SJCRH30 (cell line): ENCODE data around the gene RIT2. TPM values are rescaled to one million over a fixed set of nuclear protein-coding genes. Genes with fewer than 3 reads are reported as not detected.

Source experiments
- DNase-seq, 2 experiments: peaks; one replicate each; pipeline ENCODE4 v3.0.0-alpha.2; 2015 to 2020
- H3K27ac ChIP-seq: fragments of 250-450 bp; sonication (Bioruptor Pico); 2 replicates; pipeline ENCODE4 v1.5.1; 2020; ENCODE audit warnings: mild to moderate bottlenecking, moderate library complexity
- H3K27me3 ChIP-seq: fragments of 250-450 bp; sonication (Bioruptor Pico); 2 replicates; pipeline ENCODE4 v1.5.1; 2020; ENCODE audit warnings: mild to moderate bottlenecking, moderate library complexity
- H3K36me3 ChIP-seq: fragments of 250-450 bp; sonication (Bioruptor Pico); 2 replicates; pipeline ENCODE4 v1.5.1; 2020; ENCODE audit warnings: mild to moderate bottlenecking, moderate library complexity
- H3K4me1 ChIP-seq: fragments of 250-450 bp; sonication (Bioruptor Pico); 2 replicates; pipeline ENCODE4 v1.5.1; 2020; ENCODE audit warnings: mild to moderate bottlenecking, moderate library complexity
- H3K4me3 ChIP-seq: fragments of 250-450 bp; sonication (Bioruptor Pico); 2 replicates; pipeline ENCODE4 v1.5.1; 2020; ENCODE audit warnings: mild to moderate bottlenecking, moderate library complexity
- H3K9me3 ChIP-seq: fragments of 250-450 bp; sonication (Bioruptor Pico); replicated peaks from 2 replicates; pipeline ENCODE4 v1.5.1; 2020; ENCODE audit warnings: mild to moderate bottlenecking, moderate library complexity
- total RNA-seq: library from RNA; depleted of rRNA; stranded (reverse); fragments of >200 nt; shearing (Covaris generic); gene quantifications from 2 replicates; pipeline ENCODE4 v1.2.3, GENCODE V29; 2014

Gene RIT2
- total RNA-seq, 1 experiment from 2014 or later: not detected

- no peaks in the 10 kb centered on the region for H3K36me3 ChIP-seq
- H3K27me3 ChIP-seq: no peaks in the 10 kb centered on the region
- H3K4me1 ChIP-seq: peaks cover 11% of the 10 kb centered on the region
- H3K27ac ChIP-seq: no peak overlapping the region
- H3K4me3 ChIP-seq: no peak overlapping the region
- H3K9me3 ChIP-seq: no peaks in the 10 kb centered on the region
- no peak for DNase-seq
Observed at GRCh38 chr18:42948831-42949230, 166.7 kb downstream of the RIT2 start.

DNA sequence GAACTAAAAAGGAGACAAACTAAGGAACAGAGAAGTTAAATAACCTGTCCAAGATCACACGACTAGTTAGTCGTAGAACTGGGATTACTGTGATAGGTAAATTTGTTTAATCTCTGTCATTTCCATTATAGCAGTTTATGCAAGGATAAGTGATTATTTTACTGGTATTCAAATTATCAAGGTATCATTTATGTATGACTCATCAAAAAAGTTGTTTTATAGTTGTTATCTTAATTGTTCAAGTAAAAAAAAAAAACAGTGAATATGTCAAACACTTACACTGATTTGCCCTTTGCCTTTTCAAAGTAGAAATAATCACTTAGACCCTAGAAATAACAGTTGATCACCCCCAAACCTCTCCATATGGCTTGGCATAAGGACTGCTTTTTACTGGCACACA lies 173.6 kb downstream of the RIT2 start:
- no peak overlapping the region for H3K4me3 ChIP-seq
- DNase-seq: no peak
- no peaks in the 10 kb centered on the region for H3K4me1 ChIP-seq
- H3K36me3 ChIP-seq: no peaks in the 10 kb centered on the region
- H3K27ac ChIP-seq: no peak overlapping the region
- no peaks in the 10 kb centered on the region for H3K27me3 ChIP-seq
- H3K9me3 ChIP-seq: no peaks in the 10 kb centered on the region

GRCh38 chr18:42941021-42941420 lies 174.5 kb downstream of the RIT2 start:
- no peaks in the 10 kb centered on the region for H3K9me3 ChIP-seq
- H3K27me3 ChIP-seq: no peaks in the 10 kb centered on the region
- DNase-seq: no peak
- H3K27ac ChIP-seq: no peak overlapping the region
- no peaks in the 10 kb centered on the region for H3K4me1 ChIP-seq
- H3K36me3 ChIP-seq: no peaks in the 10 kb centered on the region
- H3K4me3 ChIP-seq: no peak overlapping the region

- DNase-seq: no peak
- H3K4me3 ChIP-seq: no peak overlapping the region
- H3K27ac ChIP-seq: no peak overlapping the region
- H3K27me3 ChIP-seq: no peaks in the 10 kb centered on the region
- no peaks in the 10 kb centered on the region for H3K36me3 ChIP-seq
- no peaks in the 10 kb centered on the region for H3K4me1 ChIP-seq
- no peaks in the 10 kb centered on the region for H3K9me3 ChIP-seq
Observed at GRCh38 chr18:42937436-42937835, 178.0 kb downstream of the RIT2 start.

DNA sequence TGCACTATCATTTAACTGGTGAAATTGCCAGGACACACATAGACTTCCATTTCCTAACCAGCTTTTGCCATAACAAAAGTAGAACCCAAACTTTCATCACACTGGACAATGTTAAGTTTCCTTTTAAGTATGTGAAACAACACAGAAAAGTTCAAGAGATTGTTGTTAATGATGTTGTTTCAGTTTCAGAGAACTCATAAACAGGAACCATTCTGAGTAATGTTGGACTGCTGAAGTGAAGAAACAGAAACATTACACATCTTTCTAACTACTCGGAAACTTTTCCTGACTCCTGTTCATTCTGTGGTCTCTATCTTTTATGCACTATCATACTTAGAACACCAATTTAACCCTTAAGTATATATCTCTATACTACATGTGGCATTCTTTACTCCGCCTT lies 179.2 kb downstream of the RIT2 start:
- H3K36me3 ChIP-seq: no peaks in the 10 kb centered on the region
- H3K9me3 ChIP-seq: no peaks in the 10 kb centered on the region
- H3K4me1 ChIP-seq: peaks cover 5% of the 10 kb centered on the region; the same call in 1 of the 2 replicates
- H3K27ac ChIP-seq: no peak overlapping the region
- H3K27me3 ChIP-seq: no peaks in the 10 kb centered on the region
- no peak for DNase-seq
- H3K4me3 ChIP-seq: no peak overlapping the region

DNA sequence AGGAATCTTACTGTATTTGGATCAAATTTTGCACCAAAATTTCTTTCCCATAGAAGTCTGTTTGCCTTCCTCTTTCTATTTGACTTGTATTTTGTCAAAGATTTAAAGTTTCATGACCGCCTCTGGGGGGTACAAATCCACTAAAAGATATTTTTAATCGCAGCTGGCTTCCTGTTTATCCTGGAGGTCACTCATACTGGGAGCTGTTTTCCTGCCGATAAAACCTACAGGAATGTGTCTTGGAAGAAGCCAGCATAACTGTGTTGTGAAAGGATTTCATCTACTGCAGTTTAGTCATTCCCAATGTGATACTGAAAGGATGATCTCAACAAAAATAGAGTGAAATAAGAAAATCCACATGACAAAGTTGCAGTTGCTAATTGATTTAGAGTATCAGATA lies 184.0 kb downstream of the RIT2 start:
- peak in 1 of 2 experiments; percentile 17 for DNase-seq
- Histone ChIP-seq H3K27me3 (no peaks in the 10 kb centered on the region), H3K36me3 (no peaks in the 10 kb centered on the region), H3K9me3 (no peaks in the 10 kb centered on the region), H3K4me1 (peaks cover 5% of the 10 kb centered on the region; the same call in 1 of the 2 replicates), H3K27ac (peak overlapping the region; percentile 34; the same call in 1 of the 2 replicates), H3K4me3 (peak overlapping the region; percentile 22; the same call in 1 of the 2 replicates)

DNA sequence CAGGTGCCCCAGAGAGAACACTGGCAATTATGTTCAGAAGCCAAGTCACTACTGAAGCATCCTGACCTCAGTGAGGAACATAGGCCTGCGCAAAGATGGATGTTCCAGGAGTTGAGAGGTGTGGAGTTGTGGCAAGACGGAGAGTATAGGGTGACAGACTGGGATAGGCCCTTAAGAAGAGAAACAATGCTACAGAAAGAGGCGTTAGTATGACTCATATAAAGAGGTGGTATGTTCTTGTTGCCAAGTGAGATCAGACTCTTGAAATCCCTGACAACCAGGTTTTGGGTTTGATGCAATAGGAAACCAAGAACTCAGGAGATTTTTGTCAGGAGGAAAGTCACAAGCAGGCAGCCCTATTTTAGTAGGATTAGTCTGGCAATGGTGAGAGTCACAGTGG lies 185.6 kb downstream of the RIT2 start:
- H3K9me3 ChIP-seq: no peaks in the 10 kb centered on the region
- no peaks in the 10 kb centered on the region for H3K27me3 ChIP-seq
- H3K4me1 ChIP-seq: peaks cover 5% of the 10 kb centered on the region; the same call in 1 of the 2 replicates
- no peak overlapping the region for H3K4me3 ChIP-seq
- no peak overlapping the region for H3K27ac ChIP-seq
- peak; percentile 26 to 53 for DNase-seq
- no peaks in the 10 kb centered on the region for H3K36me3 ChIP-seq

- H3K4me3 ChIP-seq: no peak overlapping the region
- no peaks in the 10 kb centered on the region for H3K27me3 ChIP-seq
- DNase-seq: no peak
- H3K27ac ChIP-seq: no peak overlapping the region
- H3K36me3 ChIP-seq: no peaks in the 10 kb centered on the region
- H3K9me3 ChIP-seq: no peaks in the 10 kb centered on the region
- peaks cover 5% of the 10 kb centered on the region; the same call in 1 of the 2 replicates for H3K4me1 ChIP-seq
Observed at GRCh38 chr18:42929181-42929580, 186.3 kb downstream of the RIT2 start.

DNA sequence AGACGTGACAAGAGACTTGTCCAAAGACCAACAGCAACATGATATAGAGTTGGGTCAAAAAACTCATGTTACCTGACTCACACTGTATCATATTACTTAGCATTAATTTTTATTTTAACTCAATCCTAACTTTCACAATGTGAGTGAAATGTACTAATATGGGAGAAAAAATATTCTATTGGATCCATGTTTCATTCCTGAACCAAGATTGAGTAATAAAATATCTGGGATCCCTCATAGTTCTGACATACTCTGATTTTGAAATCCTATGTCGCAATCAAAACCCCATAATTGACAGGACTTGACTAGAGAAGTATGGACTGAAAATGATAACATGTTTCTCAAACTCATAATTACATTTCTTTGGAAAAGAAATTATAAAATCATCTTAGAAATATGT lies 190.4 kb downstream of the RIT2 start:
- Histone ChIP-seq H3K4me3 (no peak overlapping the region), H3K27ac (no peak overlapping the region), H3K36me3 (no peaks in the 10 kb centered on the region), H3K4me1 (no peaks in the 10 kb centered on the region), H3K9me3 (no peaks in the 10 kb centered on the region), H3K27me3 (no peaks in the 10 kb centered on the region)
- no peak for DNase-seq

- no peak for DNase-seq
- Histone ChIP-seq H3K4me1 (no peaks in the 10 kb centered on the region), H3K4me3 (no peak overlapping the region), H3K36me3 (no peaks in the 10 kb centered on the region), H3K27me3 (no peaks in the 10 kb centered on the region), H3K9me3 (no peaks in the 10 kb centered on the region), H3K27ac (no peak overlapping the region)
Observed at GRCh38 chr18:42922363-42922762, 193.1 kb downstream of the RIT2 start.

- H3K4me3 ChIP-seq: no peak overlapping the region
- no peaks in the 10 kb centered on the region for H3K36me3 ChIP-seq
- no peak overlapping the region for H3K27ac ChIP-seq
- no peak for DNase-seq
- H3K4me1 ChIP-seq: no peaks in the 10 kb centered on the region
- H3K9me3 ChIP-seq: no peaks in the 10 kb centered on the region
- no peaks in the 10 kb centered on the region for H3K27me3 ChIP-seq
Observed at GRCh38 chr18:42921226-42921737, 194.2 kb downstream of the RIT2 start.

GRCh38 chr18:42920621-42921020 lies 194.9 kb downstream of the RIT2 start:
- Histone ChIP-seq H3K4me1 (no peaks in the 10 kb centered on the region), H3K27me3 (no peaks in the 10 kb centered on the region), H3K27ac (no peak overlapping the region), H3K9me3 (no peaks in the 10 kb centered on the region), H3K36me3 (no peaks in the 10 kb centered on the region), H3K4me3 (no peak overlapping the region)
- DNase-seq: no peak

GRCh38 chr18:42915299-42915698 lies 200.2 kb downstream of the RIT2 start:
- no peak for DNase-seq
- Histone ChIP-seq H3K4me3 (no peak overlapping the region), H3K9me3 (no peaks in the 10 kb centered on the region), H3K4me1 (no peaks in the 10 kb centered on the region), H3K36me3 (no peaks in the 10 kb centered on the region), H3K27ac (no peak overlapping the region), H3K27me3 (no peaks in the 10 kb centered on the region)

GRCh38 chr18:42914476-42914875 lies 201.0 kb downstream of the RIT2 start:
- no peak overlapping the region for H3K4me3 ChIP-seq
- H3K36me3 ChIP-seq: no peaks in the 10 kb centered on the region
- no peaks in the 10 kb centered on the region for H3K4me1 ChIP-seq
- no peaks in the 10 kb centered on the region for H3K9me3 ChIP-seq
- H3K27ac ChIP-seq: no peak overlapping the region
- no peaks in the 10 kb centered on the region for H3K27me3 ChIP-seq
- DNase-seq: no peak

DNA sequence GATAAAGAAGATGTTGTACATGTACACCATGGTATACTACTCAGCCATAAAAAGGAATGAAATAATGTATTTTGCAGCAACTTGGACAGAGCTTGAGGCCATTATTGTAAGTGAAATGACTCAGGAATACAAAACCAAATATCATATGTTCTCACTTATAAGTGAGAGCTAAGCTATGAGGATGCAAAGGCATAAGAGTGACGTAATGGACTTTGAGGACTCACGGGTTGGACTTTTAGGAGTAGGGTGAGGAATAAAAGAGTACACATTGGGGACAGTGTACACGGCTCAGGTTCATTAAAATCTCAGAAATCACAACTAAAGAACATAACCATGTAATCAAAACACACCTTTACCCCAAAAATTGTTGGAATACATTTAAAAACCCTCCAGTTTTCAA lies 206.4 kb downstream of the RIT2 start:
- no peaks in the 10 kb centered on the region for H3K27me3 ChIP-seq
- H3K36me3 ChIP-seq: no peaks in the 10 kb centered on the region
- H3K4me3 ChIP-seq: no peak overlapping the region
- H3K9me3 ChIP-seq: no peaks in the 10 kb centered on the region
- no peak overlapping the region for H3K27ac ChIP-seq
- no peak for DNase-seq
- no peaks in the 10 kb centered on the region for H3K4me1 ChIP-seq

DNA sequence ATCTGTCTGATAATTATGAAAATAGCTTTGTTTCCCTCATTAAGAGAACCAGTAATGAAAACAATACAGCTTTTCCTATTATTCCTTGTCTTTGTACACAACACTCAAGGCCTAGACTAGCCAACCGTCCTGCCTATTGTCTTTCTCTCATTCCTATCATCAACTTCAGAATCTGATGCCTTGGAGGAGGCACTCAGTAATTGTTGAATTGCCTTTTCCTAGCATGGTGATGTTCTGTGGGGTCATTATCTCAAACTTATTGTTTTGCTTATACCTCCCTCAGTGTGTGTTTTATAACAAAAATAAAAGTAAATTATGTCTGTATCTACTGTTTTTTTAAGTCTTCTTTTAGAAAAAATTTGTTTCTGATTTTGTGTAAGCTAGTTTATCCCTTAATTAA lies 208.7 kb downstream of the RIT2 start:
- Histone ChIP-seq H3K27me3 (no peaks in the 10 kb centered on the region), H3K9me3 (no peaks in the 10 kb centered on the region), H3K27ac (no peak overlapping the region), H3K4me1 (no peaks in the 10 kb centered on the region), H3K36me3 (no peaks in the 10 kb centered on the region), H3K4me3 (no peak overlapping the region)
- no peak for DNase-seq
